ENCODE data around the gene ASIC2.

GRCh38 chr17:33267851-33268548 lies 25.1 kb downstream of the ASIC2 start:
- TF ChIP-seq CTCF (conservative IDR thresholded peaks at IDR 0.05; ENCODE audit: low read depth, low read length) (no peak), EZH2 (IDR thresholded peaks at IDR 0.05; ENCODE audit: low read length, unreplicated experiment) (no peak), EZH2phosphoT487 (IDR thresholded peaks at IDR 0.05; ENCODE audit: borderline replicate concordance, low read length) (no peak)
